Measurements from ENCODE around the gene ARSG. TPM values are rescaled to one million over a fixed set of nuclear protein-coding genes. Genes with fewer than 3 reads are reported as not detected.

ARSG gene
- total and polyA plus RNA-seq, 2 of the 13 experiments (the other 11 are each of a cell fraction or from before 2014, with no cell fraction given), result 3.7 to 15.2 TPM

DNA sequence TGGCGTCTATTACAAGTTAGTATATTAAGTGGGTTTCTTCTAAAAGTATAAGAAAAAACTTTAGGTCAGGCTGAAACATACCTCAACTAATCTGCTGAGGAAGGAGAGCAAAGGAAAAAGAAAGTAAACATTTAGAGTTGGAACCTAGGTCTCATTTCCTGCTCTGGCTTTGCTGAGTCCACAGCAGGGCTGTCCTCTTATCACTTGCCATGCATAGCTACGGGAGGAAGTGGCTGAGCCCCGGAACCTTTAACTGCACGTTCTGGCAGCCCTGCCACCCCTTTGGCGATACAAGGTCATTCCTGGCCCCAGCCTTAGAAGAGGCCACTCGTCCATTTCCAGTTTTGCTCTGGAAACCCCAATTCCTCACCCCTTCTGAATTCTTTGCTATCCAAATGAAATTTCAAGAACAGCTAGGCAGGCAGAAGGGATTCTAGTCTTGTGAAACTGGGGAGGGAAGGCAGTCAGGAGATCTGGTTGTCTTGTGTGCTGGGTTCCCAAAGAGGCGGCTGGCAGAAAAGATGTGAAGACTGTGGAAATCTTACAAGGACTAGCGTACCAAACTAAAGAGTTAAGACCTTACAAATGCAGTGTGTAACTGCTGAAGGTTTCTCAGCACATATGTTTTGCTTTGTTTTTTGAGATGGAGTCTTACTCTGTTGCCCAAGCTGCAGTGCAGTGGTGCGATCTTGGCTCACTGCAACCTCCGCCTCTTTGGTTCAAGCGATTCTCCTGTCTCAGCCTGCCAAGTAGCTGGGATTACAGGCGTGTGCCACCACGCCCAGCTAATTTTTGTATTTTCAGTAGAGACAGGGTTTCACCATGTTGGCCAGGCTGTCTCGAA, 146.9 kb downstream of the ARSG start (continued):
- TF ChIP-seq, protein P1, sequence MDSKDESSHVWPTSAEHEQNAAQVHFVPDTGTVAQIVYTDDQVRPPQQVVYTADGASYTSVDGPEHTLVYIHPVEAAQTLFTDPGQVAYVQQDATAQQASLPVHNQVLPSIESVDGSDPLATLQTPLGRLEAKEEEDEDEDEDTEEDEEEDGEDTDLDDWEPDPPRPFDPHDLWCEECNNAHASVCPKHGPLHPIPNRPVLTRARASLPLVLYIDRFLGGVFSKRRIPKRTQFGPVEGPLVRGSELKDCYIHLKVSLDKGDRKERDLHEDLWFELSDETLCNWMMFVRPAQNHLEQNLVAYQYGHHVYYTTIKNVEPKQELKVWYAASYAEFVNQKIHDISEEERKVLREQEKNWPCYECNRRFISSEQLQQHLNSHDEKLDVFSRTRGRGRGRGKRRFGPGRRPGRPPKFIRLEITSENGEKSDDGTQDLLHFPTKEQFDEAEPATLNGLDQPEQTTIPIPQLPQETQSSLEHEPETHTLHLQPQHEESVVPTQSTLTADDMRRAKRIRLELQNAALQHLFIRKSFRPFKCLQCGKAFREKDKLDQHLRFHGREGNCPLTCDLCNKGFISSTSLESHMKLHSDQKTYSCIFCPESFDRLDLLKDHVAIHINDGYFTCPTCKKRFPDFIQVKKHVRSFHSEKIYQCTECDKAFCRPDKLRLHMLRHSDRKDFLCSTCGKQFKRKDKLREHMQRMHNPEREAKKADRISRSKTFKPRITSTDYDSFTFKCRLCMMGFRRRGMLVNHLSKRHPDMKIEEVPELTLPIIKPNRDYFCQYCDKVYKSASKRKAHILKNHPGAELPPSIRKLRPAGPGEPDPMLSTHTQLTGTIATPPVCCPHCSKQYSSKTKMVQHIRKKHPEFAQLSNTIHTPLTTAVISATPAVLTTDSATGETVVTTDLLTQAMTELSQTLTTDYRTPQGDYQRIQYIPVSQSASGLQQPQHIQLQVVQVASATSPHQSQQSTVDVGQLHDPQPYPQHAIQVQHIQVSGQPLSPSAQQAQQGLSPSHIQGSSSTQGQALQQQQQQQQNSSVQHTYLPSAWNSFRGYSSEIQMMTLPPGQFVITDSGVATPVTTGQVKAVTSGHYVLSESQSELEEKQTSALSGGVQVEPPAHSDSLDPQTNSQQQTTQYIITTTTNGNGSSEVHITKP (CRISPR knock-in tag; IDR thresholded peaks at IDR 0.05; ENCODE audit: low read depth), result peak; percentile 63; the same call in 1 of the 2 replicates
- TF ChIP-seq, protein P2, sequence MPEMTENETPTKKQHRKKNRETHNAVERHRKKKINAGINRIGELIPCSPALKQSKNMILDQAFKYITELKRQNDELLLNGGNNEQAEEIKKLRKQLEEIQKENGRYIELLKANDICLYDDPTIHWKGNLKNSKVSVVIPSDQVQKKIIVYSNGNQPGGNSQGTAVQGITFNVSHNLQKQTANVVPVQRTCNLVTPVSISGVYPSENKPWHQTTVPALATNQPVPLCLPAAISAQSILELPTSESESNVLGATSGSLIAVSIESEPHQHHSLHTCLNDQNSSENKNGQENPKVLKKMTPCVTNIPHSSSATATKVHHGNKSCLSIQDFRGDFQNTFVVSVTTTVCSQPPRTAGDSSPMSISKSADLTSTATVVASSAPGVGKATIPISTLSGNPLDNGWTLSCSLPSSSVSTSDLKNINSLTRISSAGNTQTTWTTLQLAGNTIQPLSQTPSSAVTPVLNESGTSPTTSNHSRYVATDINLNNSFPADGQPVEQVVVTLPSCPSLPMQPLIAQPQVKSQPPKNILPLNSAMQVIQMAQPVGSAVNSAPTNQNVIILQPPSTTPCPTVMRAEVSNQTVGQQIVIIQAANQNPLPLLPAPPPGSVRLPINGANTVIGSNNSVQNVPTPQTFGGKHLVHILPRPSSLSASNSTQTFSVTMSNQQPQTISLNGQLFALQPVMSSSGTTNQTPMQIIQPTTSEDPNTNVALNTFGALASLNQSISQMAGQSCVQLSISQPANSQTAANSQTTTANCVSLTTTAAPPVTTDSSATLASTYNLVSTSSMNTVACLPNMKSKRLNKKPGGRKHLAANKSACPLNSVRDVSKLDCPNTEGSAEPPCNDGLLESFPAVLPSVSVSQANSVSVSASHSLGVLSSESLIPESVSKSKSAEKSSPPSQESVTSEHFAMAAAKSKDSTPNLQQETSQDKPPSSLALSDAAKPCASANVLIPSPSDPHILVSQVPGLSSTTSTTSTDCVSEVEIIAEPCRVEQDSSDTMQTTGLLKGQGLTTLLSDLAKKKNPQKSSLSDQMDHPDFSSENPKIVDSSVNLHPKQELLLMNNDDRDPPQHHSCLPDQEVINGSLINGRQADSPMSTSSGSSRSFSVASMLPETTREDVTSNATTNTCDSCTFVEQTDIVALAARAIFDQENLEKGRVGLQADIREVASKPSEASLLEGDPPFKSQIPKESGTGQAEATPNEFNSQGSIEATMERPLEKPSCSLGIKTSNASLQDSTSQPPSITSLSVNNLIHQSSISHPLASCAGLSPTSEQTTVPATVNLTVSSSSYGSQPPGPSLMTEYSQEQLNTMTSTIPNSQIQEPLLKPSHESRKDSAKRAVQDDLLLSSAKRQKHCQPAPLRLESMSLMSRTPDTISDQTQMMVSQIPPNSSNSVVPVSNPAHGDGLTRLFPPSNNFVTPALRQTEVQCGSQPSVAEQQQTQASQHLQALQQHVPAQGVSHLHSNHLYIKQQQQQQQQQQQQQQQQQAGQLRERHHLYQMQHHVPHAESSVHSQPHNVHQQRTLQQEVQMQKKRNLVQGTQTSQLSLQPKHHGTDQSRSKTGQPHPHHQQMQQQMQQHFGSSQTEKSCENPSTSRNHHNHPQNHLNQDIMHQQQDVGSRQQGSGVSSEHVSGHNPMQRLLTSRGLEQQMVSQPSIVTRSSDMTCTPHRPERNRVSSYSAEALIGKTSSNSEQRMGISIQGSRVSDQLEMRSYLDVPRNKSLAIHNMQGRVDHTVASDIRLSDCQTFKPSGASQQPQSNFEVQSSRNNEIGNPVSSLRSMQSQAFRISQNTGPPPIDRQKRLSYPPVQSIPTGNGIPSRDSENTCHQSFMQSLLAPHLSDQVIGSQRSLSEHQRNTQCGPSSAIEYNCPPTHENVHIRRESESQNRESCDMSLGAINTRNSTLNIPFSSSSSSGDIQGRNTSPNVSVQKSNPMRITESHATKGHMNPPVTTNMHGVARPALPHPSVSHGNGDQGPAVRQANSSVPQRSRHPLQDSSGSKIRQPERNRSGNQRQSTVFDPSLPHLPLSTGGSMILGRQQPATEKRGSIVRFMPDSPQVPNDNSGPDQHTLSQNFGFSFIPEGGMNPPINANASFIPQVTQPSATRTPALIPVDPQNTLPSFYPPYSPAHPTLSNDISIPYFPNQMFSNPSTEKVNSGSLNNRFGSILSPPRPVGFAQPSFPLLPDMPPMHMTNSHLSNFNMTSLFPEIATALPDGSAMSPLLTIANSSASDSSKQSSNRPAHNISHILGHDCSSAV (CRISPR knock-in tag; IDR thresholded peaks at IDR 0.05; ENCODE audit: borderline replicate concordance), result no peak
- TF ChIP-seq STAG1 (CRISPR knock-in tag; IDR thresholded peaks at IDR 0.05) (peak; percentile 27), HMG20B (CRISPR knock-in tag; conservative IDR thresholded peaks at IDR 0.05) (no peak), HNRNPUL1 (IDR thresholded peaks at IDR 0.05; ENCODE audit: low read depth, low read length) (no peak), PHF5A (CRISPR knock-in tag; IDR thresholded peaks at IDR 0.05; ENCODE audit: low read depth, unreplicated experiment) (no peak), ZNF83 (CRISPR knock-in tag; IDR thresholded peaks at IDR 0.05; ENCODE audit: borderline replicate concordance) (0 out of 2 replicates have a peak, but pooled peaks have one; percentile 55), KDM4B (CRISPR knock-in tag; IDR thresholded peaks at IDR 0.05) (no peak; the same call in 1 of the 2 replicates), EZH2 (conservative IDR thresholded peaks at IDR 0.05; ENCODE audit: low read depth, low read length) (no peak), KDM6A (CRISPR knock-in tag; IDR thresholded peaks at IDR 0.05; ENCODE audit: low read depth) (no peak), ELF3 (CRISPR knock-in tag; IDR thresholded peaks at IDR 0.05) (peak; percentile 98), SOX6 (IDR thresholded peaks at IDR 0.05) (no peak), SOX6 (CRISPR knock-in tag; IDR thresholded peaks at IDR 0.05) (peak; percentile 43; the same call in 1 of the 2 replicates)
- TF ChIP-seq, protein P3, sequence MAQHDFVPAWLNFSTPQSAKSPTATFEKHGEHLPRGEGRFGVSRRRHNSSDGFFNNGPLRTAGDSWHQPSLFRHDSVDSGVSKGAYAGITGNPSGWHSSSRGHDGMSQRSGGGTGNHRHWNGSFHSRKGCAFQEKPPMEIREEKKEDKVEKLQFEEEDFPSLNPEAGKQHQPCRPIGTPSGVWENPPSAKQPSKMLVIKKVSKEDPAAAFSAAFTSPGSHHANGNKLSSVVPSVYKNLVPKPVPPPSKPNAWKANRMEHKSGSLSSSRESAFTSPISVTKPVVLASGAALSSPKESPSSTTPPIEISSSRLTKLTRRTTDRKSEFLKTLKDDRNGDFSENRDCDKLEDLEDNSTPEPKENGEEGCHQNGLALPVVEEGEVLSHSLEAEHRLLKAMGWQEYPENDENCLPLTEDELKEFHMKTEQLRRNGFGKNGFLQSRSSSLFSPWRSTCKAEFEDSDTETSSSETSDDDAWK (CRISPR knock-in tag; IDR thresholded peaks at IDR 0.05), result no peak
